GM12864 (cell line): Measurements from ENCODE around the gene OSBP2.

ENCODE experiments used
- DNase-seq: peaks from one replicate; pipeline ENCODE4 v3.0.0-alpha.2; 2011; ENCODE audit warnings: low read depth
- H3K4me3 ChIP-seq: 2 replicates; pipeline ENCODE4 v1.5.1; 2011; ENCODE audit warnings: mild to moderate bottlenecking, low read depth, low read length, control low read depth
- CTCF ChIP-seq: IDR thresholded peaks from 2 replicates; pipeline ENCODE4 v1.5.1; 2011; ENCODE audit warnings: low read depth, mild to moderate bottlenecking, moderate library complexity, low read length, control low read depth, inconsistent platforms; ENCODE audit errors: missing control alignments

Gene OSBP2

GRCh38 chr22:30923168-30923900, 228.7 kb downstream of the OSBP2 start:
- no peak for TF ChIP-seq CTCF
- H3K4me3 ChIP-seq = no peak overlapping the region
- no peak for DNase-seq

GRCh38 chr22:30925667-30926066, 231.0 kb downstream of the OSBP2 start:
- no peak for DNase-seq
- TF ChIP-seq CTCF = no peak
- H3K4me3 ChIP-seq = no peak overlapping the region

GRCh38 chr22:30926706-30927105, 232.0 kb downstream of the OSBP2 start:
- H3K4me3 ChIP-seq = no peak overlapping the region
- no peak for DNase-seq
- TF ChIP-seq CTCF = no peak

GRCh38 chr22:30927806-30928205, 233.1 kb downstream of the OSBP2 start:
- H3K4me3 ChIP-seq = no peak overlapping the region
- no peak for TF ChIP-seq CTCF
- no peak for DNase-seq

- no peak overlapping the region for H3K4me3 ChIP-seq
- TF ChIP-seq CTCF = no peak
- no peak for DNase-seq
Observed at GRCh38 chr22:30928401-30928800, 233.7 kb downstream of the OSBP2 start.

- no peak overlapping the region for H3K4me3 ChIP-seq
- no peak for TF ChIP-seq CTCF
Observed at GRCh38 chr22:30930228-30930627, 235.6 kb downstream of the OSBP2 start.

More at GRCh38 chr22:30930228-30930627, 235.6 kb downstream of the OSBP2 start:
- no peak for DNase-seq
